Naive thymus-derived CD4-positive, alpha-beta T cell (primary cell): ENCODE results near the gene UCHL3. TPM values are rescaled to one million over a fixed set of nuclear protein-coding genes. Genes with fewer than 3 reads are reported as not detected.

Experiments
- ATAC-seq: fragments of 150-1000 bp; cut with Tn5 transposase; 2 replicates; pipeline ENCODE4 v1.10.0; 2021; ENCODE audit warnings: mild to moderate bottlenecking, moderate library complexity
- CTCF ChIA-PET: fragments of 350-600 bp; sonication (Branson Sonifier 250); formaldehyde crosslinking; loops from one replicate; lab custom pipeline; 2021; ENCODE audit warnings: antibody characterized with exemption; lab: Charles Lee
- POLR2A ChIA-PET: fragments of 350-600 bp; sonication (Branson Sonifier 250); formaldehyde crosslinking; loops from one replicate; lab custom pipeline; 2021; ENCODE audit warnings: antibody characterized with exemption, inconsistent platforms; lab: Charles Lee
- DNase-seq, 9 donors: peaks; one replicate each; pipeline versions ENCODE4 v3.0.0 to v3.0.0-alpha.2; 2020 to 2022; ENCODE audit warnings: mixed read lengths in 1 of 9
- H3K27ac ChIP-seq: one replicate; pipeline ENCODE4 v1.7.0; 2013; ENCODE audit warnings: mild to moderate bottlenecking, low read depth, low read length, moderate library complexity
- H3K27me3 ChIP-seq, 2 donors: one replicate each; pipeline ENCODE4 v1.7.0; 2013; ENCODE audit warnings: low read length in 2 of 2, mild to moderate bottlenecking in 2 of 2, moderate library complexity in 2 of 2; ENCODE audit not compliant: control insufficient read depth in 2 of 2, insufficient read depth in 2 of 2
- H3K36me3 ChIP-seq, 3 experiments: 1 replicate in 2 of 3; 2 replicates in 1 of 3; pipeline ENCODE4 v1.7.0; 2013; ENCODE audit warnings: low read length in 3 of 3, mild to moderate bottlenecking in 3 of 3, moderate library complexity in 1 of 3; ENCODE audit not compliant: insufficient read depth in 3 of 3, control insufficient read depth in 2 of 3
- H3K4me1 ChIP-seq, 2 donors: one replicate each; pipeline ENCODE4 v1.7.0; 2013; ENCODE audit warnings: low read length in 2 of 2, mild to moderate bottlenecking in 2 of 2, moderate library complexity in 1 of 2; ENCODE audit not compliant: control insufficient read depth in 2 of 2, insufficient read depth in 2 of 2
- H3K4me3 ChIP-seq: 2 replicates; pipeline ENCODE4 v1.7.0; 2013; ENCODE audit warnings: mild to moderate bottlenecking, low read length
- H3K9me3 ChIP-seq, 3 experiments: 1 replicate in 2 of 3; 2 replicates in 1 of 3; pipeline ENCODE4 v1.7.0; 2013; ENCODE audit warnings: low read length in 3 of 3; ENCODE audit not compliant: control insufficient read depth in 2 of 3
- H3K27ac Mint-ChIP-seq, 9 donors: one replicate each; pipeline ENCODE4 v1.8.0; 2020 to 2022; ENCODE audit warnings: mixed read lengths in 9 of 9, mild to moderate bottlenecking in 8 of 9, moderate library complexity in 5 of 9, inconsistent platforms in 2 of 9
- H3K27me3 Mint-ChIP-seq, 5 donors: one replicate each; pipeline ENCODE4 v1.8.0; 2021 to 2022; ENCODE audit warnings: mixed read lengths in 5 of 5, mild to moderate bottlenecking in 1 of 5
- H3K36me3 Mint-ChIP-seq, 5 donors: one replicate each; pipeline ENCODE4 v1.8.0; 2020 to 2022; ENCODE audit warnings: mixed read lengths in 5 of 5, mild to moderate bottlenecking in 3 of 5, inconsistent platforms in 1 of 5
- H3K4me1 Mint-ChIP-seq, 7 donors: one replicate each; pipeline ENCODE4 v1.8.0; 2020 to 2022; ENCODE audit warnings: mixed read lengths in 7 of 7, mild to moderate bottlenecking in 3 of 7, inconsistent platforms in 1 of 7
- H3K4me3 Mint-ChIP-seq, 10 donors: one replicate each; pipeline ENCODE4 v1.8.0; 2020 to 2022; ENCODE audit warnings: mild to moderate bottlenecking in 10 of 10, mixed read lengths in 10 of 10, moderate library complexity in 6 of 10, inconsistent platforms in 2 of 10
- H3K9me3 Mint-ChIP-seq, 11 donors: one replicate each; pipeline ENCODE4 v1.8.0; 2020 to 2022; ENCODE audit warnings: mixed read lengths in 11 of 11, mild to moderate bottlenecking in 4 of 11, inconsistent platforms in 1 of 11, moderate library complexity in 1 of 11
- intact Hi-C, 2 donors: fragments of 100-400 bp; cut with micrococcal nuclease; formaldehyde crosslinking; loops; one replicate each; pipeline ENCODE4 v1.15.1; 2023
- polyA plus RNA-seq, 2 donors: library from polyadenylated mRNA; unstranded; fragments of 300-500 nt; fragmentation: Illumina TruSeq; gene quantifications; one replicate each; pipeline ENCODE4 v1.2.3, GENCODE V29; 2021
- total RNA-seq, 6 experiments: library from RNA in 5 of 6; stranded (reverse) in 5 of 6; gene quantifications; 1 replicate in 5 of 6; 2 replicates in 1 of 6; pipeline ENCODE4 v1.2.3 and lab custom pipeline; 2021 to 2026

The UCHL3 gene
- total and polyA plus RNA-seq, 7 experiments from 2014 or later = 18.6 to 60.0 (median 22.8) TPM

- H3K36me3 Mint-ChIP-seq = peaks cover 14 to 60% (median 53%) of the 10 kb centered on the region in 5 donors
- H3K9me3 Mint-ChIP-seq = peaks cover 0 to 17% (median 11%) of the 10 kb centered on the region in 11 donors
- no peak overlapping the region for H3K27ac Mint-ChIP-seq
- ChIA-PET POLR2A (no interaction called here), CTCF (no interaction called here)
- H3K4me1 ChIP-seq = no peaks in the 10 kb centered on the region
- H3K4me3 Mint-ChIP-seq = no peak overlapping the region
- no peaks in the 10 kb centered on the region for H3K27me3 Mint-ChIP-seq
- no peaks in the 10 kb centered on the region for H3K9me3 ChIP-seq
- no peak for ATAC-seq
- H3K36me3 ChIP-seq = peaks cover 0 to 4% (median 0%) of the 10 kb centered on the region in 3 experiments
- H3K27me3 ChIP-seq = no peaks in the 10 kb centered on the region
- H3K27ac ChIP-seq = no peak overlapping the region
- no peak overlapping the region for H3K4me3 ChIP-seq
- DNase-seq = no peak
- intact Hi-C loops = no loop called here
- H3K4me1 Mint-ChIP-seq = peaks cover 2 to 17% (median 10%) of the 10 kb centered on the region in 7 donors
Observed at GRCh38 chr13:75581874-75582640, 32.5 kb downstream of the UCHL3 start.

GRCh38 chr13:75583091-75583490 is 33.5 kb downstream of the UCHL3 start:
- Mint-ChIP-seq H3K36me3 (peaks cover 14 to 63% (median 60%) of the 10 kb centered on the region in 5 donors), H3K4me1 (peaks cover 0 to 10% (median 4%) of the 10 kb centered on the region in 7 donors), H3K27ac (no peak overlapping the region), H3K4me3 (no peak overlapping the region), H3K27me3 (no peaks in the 10 kb centered on the region), H3K9me3 (peaks cover 0 to 17% (median 11%) of the 10 kb centered on the region in 11 donors)
- Histone ChIP-seq H3K9me3 (no peaks in the 10 kb centered on the region), H3K4me1 (no peaks in the 10 kb centered on the region), H3K27me3 (no peaks in the 10 kb centered on the region), H3K27ac (no peak overlapping the region), H3K4me3 (no peak overlapping the region), H3K36me3 (peaks cover 0 to 4% (median 0%) of the 10 kb centered on the region in 3 experiments)
- ATAC-seq (no peak), DNase-seq (no peak)
- ChIA-PET CTCF (no interaction called here), POLR2A (no interaction called here)
- intact Hi-C loops = no loop called here

- Mint-ChIP-seq H3K36me3 (peaks cover 19 to 78% (median 61%) of the 10 kb centered on the region in 5 donors), H3K4me3 (no peak overlapping the region)
Observed at GRCh38 chr13:75585153-75585552, 35.6 kb downstream of the UCHL3 start.

GRCh38 chr13:75587679-75588078 is 38.1 kb downstream of the UCHL3 start:
- ATAC-seq (no peak), DNase-seq (no peak)
- no peaks in the 10 kb centered on the region for H3K27me3 Mint-ChIP-seq
- H3K4me1 Mint-ChIP-seq = peaks cover 0 to 14% (median 4%) of the 10 kb centered on the region in 7 donors
- Histone ChIP-seq H3K4me1 (no peaks in the 10 kb centered on the region), H3K9me3 (no peaks in the 10 kb centered on the region), H3K27me3 (no peaks in the 10 kb centered on the region), H3K27ac (no peak overlapping the region), H3K4me3 (no peak overlapping the region), H3K36me3 (peaks cover 0 to 9% (median 0%) of the 10 kb centered on the region in 3 experiments)
- intact Hi-C loops = no loop called here
- peak overlapping the region in 1 of 9 donors; percentile 7 for H3K27ac Mint-ChIP-seq
- H3K9me3 Mint-ChIP-seq = peaks cover 2 to 18% (median 11%) of the 10 kb centered on the region in 11 donors
- ChIA-PET POLR2A (no interaction called here), CTCF (no interaction called here)
- H3K4me3 Mint-ChIP-seq = no peak overlapping the region
- peaks cover 23 to 75% (median 57%) of the 10 kb centered on the region in 5 donors for H3K36me3 Mint-ChIP-seq

More at GRCh38 chr13:75585153-75585552, 35.6 kb downstream of the UCHL3 start:
- Histone ChIP-seq H3K27me3 (no peaks in the 10 kb centered on the region), H3K27ac (no peak overlapping the region), H3K4me1 (no peaks in the 10 kb centered on the region), H3K9me3 (no peaks in the 10 kb centered on the region), H3K36me3 (peaks cover 0 to 8% (median 0%) of the 10 kb centered on the region in 3 experiments), H3K4me3 (no peak overlapping the region)
- ATAC-seq = no peak
- Mint-ChIP-seq H3K4me1 (peaks cover 0 to 10% (median 4%) of the 10 kb centered on the region in 7 donors), H3K27me3 (no peaks in the 10 kb centered on the region), H3K27ac (no peak overlapping the region), H3K9me3 (peaks cover 2 to 17% (median 11%) of the 10 kb centered on the region in 11 donors)
- intact Hi-C loops = no loop called here
- no peak for DNase-seq
- ChIA-PET POLR2A (no interaction called here), CTCF (no interaction called here)

GRCh38 chr13:75596657-75597182 is 47.1 kb downstream of the UCHL3 start:
- no peak overlapping the region for H3K4me3 ChIP-seq
- intact Hi-C loops = no loop called here
- DNase-seq (no peak), ATAC-seq (no peak)
- no peaks in the 10 kb centered on the region for H3K27me3 ChIP-seq
- no peak overlapping the region for H3K27ac Mint-ChIP-seq
- H3K4me3 Mint-ChIP-seq = no peak overlapping the region
- H3K4me1 Mint-ChIP-seq = peaks cover 0 to 5% (median 0%) of the 10 kb centered on the region in 7 donors
- H3K36me3 ChIP-seq = peaks cover 0 to 6% (median 0%) of the 10 kb centered on the region in 3 experiments
- ChIA-PET POLR2A (no interaction called here), CTCF (no interaction called here)
- no peaks in the 10 kb centered on the region for H3K27me3 Mint-ChIP-seq
- H3K9me3 Mint-ChIP-seq = no peaks in the 10 kb centered on the region
- H3K27ac ChIP-seq = no peak overlapping the region
- peaks cover 0 to 40% (median 38%) of the 10 kb centered on the region in 5 donors for H3K36me3 Mint-ChIP-seq
- H3K9me3 ChIP-seq = no peaks in the 10 kb centered on the region
- H3K4me1 ChIP-seq = no peaks in the 10 kb centered on the region

DNA sequence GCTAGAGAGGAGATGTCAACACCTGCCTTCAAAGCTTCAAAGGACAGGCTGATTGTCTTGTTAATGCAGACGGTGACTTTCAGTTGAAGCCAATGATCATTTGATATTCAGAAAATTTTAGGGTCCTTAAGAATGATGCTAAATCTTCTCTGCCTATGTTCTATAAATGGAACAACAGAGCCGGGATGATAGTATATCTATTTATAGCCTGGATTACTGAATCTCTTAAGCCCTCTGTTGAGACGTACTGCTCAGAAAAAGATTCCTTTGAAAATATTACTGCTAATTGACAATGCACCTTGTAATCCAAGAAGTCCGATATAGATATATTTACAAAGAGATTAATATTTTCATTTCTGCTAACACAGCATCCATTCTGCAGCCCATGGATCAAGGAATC is 50.8 kb downstream of the UCHL3 start:
- H3K27ac ChIP-seq = no peak overlapping the region
- ChIA-PET POLR2A (no interaction called here), CTCF (no interaction called here)
- Mint-ChIP-seq H3K27ac (no peak overlapping the region), H3K4me3 (no peak overlapping the region), H3K36me3 (peaks cover 0 to 45% (median 37%) of the 10 kb centered on the region in 5 donors), H3K9me3 (no peaks in the 10 kb centered on the region), H3K27me3 (no peaks in the 10 kb centered on the region), H3K4me1 (peaks cover 0 to 5% (median 0%) of the 10 kb centered on the region in 7 donors)
- peaks cover 0 to 6% (median 0%) of the 10 kb centered on the region in 3 experiments for H3K36me3 ChIP-seq
- ATAC-seq (no peak), DNase-seq (no peak)
- H3K4me1 ChIP-seq = no peaks in the 10 kb centered on the region
- H3K27me3 ChIP-seq = no peaks in the 10 kb centered on the region
- H3K4me3 ChIP-seq = no peak overlapping the region
- no peaks in the 10 kb centered on the region for H3K9me3 ChIP-seq
- intact Hi-C loops = no loop called here
